Kidney capillary endothelial cell (primary cell): Measurements from ENCODE around the gene SMARCA4.
"Not testable (repeated sequence)": the region's sequence is repeated elsewhere in the genome, so short reads cannot be mapped to it uniquely, and the experiment has no call there.

Source experiments
- DNase-seq: peaks from one replicate; pipeline ENCODE4 v3.0.0-alpha.2; 2018; ENCODE audit warnings: low spot score

SMARCA4 gene

DNA sequence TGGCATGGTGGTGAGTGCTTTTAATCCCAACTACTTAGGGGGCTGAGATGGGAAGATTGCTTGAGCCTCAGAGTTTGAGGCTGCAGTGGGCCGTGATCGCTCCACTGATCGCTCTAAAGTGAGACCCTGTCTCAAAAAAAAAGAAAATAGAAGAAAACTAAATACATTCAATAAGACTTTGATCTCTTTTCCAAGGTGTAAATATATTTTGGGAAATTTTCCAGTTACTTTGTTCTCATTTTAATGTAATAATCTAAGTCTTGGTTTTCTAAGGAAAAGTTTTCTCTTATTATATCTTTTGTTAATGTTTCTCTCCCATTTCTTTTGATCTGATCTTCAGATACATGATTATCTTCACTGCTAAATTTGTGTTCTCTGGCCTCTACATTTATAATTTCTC is 138.0 kb downstream of the SMARCA4 start:
- DNase-seq: no peak

DNA sequence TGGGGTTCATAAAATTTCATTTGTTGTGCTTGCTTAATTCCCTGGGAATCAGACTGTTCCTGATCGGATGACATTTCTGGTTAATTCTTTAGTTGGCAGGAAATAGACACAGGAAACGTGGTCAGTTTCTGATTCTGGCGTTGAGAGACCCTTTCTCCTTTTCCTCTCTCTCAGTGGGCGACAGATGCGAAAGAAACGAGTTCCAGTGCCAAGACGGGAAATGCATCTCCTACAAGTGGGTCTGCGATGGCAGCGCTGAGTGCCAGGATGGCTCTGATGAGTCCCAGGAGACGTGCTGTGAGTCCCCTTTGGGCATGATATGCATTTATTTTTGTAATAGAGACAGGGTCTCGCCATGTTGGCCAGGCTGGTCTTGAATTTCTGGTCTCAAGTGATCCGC is 139.2 kb downstream of the SMARCA4 start:
- DNase-seq: no peak

DNA sequence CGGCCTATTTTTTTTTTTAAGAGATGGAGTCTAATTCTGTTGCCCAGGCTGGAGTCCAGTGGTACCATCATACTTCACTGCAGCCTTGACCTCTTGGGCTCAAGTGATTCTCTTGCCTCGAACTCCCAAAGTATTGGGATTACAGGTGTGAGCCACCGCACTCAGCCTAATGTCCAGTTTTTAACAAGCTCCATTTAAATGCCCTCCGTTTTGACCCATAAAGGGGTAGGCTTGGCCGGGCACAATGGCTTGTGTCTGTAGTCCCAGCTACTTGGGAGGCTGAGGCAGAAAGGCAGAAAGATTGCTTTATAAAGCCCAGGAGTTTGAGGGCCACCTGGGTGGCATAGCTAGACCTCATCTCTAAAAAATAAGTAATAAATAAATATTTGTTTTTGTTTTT is 140.2 kb downstream of the SMARCA4 start:
- no peak for DNase-seq

DNA sequence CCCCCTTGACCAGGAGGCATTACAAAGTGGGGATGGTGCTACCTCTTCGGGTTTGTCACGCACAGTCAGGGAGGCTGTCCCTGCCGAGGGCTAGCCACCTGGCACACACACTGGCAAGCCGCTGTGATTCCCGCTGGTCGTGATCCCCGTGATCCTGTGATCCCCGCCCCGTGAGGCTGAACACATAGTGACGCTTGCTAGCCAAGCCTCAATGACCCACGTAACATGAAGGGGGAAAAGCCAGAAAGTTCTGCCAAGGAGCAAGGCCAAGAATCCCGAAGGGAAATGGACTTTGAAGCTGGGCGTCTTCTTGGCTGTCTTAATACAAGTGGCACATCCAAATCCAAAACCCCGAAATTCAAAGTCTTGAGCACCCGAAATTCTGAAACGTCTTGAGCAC is 142.1 kb downstream of the SMARCA4 start:
- no peak for DNase-seq

DNA sequence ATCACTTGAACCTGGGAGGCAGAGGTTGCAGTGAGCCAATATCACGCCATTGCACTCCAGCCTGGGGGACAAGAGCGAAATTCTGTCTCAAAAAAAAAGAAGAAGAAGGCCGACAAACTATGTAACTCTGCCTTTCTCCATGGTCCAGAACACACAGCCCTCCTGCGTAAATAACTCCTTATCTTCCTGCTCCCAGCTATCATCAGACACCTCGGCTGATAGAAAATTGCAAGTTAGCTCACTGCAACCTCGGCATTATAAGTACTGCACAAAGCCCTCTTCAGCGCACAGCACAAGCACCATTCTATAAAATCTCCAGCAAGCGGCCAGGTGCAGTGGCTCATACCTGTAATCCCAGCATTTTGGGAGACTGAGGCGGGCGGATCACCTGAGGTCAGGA is 142.8 kb downstream of the SMARCA4 start:
- not testable (repeated sequence) for DNase-seq

DNA sequence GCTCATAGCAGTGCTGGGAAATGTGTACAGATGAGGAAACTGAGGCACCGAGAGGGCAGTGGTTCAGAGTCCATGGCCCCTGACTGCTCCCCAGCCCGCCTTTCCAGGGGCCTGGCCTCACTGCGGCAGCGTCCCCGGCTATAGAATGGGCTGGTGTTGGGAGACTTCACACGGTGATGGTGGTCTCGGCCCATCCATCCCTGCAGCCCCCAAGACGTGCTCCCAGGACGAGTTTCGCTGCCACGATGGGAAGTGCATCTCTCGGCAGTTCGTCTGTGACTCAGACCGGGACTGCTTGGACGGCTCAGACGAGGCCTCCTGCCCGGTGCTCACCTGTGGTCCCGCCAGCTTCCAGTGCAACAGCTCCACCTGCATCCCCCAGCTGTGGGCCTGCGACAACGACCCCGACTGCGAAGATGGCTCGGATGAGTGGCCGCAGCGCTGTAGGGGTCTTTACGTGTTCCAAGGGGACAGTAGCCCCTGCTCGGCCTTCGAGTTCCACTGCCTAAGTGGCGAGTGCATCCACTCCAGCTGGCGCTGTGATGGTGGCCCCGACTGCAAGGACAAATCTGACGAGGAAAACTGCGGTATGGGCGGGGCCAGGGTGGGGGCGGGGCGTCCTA is 144.3 kb downstream of the SMARCA4 start:
- DNase-seq: no peak

DNA sequence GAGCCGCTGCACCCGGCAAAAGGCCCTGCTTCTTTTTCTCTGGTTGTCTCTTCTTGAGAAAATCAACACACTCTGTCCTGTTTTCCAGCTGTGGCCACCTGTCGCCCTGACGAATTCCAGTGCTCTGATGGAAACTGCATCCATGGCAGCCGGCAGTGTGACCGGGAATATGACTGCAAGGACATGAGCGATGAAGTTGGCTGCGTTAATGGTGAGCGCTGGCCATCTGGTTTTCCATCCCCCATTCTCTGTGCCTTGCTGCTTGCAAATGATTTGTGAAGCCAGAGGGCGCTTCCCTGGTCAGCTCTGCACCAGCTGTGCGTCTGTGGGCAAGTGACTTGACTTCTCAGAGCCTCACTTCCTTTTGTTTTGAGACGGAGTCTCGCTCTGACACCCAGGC is 145.6 kb downstream of the SMARCA4 start:
- no peak for DNase-seq

DNA sequence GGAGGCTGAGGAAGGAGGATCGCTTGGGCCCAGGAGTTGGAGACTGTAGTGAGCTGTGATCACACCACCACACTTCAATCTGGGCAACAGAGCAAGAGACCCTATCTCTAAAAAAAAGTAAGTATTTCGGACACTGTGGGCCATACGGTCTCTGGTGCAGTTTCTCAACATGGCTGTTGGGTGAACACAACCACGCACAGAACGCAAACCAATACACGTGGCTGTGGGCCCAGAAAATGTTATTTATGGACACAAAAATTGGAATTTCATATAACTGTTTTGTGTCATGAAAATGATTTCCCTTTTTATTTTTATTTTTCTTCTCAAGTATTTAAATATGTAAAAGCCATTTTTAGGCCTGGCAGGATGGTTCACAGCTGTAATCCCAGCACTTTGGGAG is 147.9 kb downstream of the SMARCA4 start:
- no peak for DNase-seq

DNA sequence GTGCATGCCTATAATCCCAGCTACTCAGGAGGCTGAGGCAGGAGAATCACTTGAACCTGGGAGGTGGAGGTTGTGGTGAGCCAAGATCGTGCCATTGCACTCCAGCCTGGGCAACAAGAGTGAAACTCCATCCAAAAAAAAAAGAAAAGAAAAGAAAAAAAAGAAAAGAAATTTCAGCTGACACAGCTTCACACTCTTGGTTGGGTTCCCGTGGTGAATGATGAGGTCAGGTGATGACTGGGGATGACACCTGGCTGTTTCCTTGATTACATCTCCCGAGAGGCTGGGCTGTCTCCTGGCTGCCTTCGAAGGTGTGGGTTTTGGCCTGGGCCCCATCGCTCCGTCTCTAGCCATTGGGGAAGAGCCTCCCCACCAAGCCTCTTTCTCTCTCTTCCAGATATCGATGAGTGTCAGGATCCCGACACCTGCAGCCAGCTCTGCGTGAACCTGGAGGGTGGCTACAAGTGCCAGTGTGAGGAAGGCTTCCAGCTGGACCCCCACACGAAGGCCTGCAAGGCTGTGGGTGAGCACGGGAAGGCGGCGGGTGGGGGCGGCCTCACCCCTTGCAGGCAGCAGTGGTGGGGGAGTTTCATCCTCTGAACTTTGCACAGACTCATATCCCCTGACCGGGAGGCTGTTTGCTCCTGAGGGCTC is 150.4 kb downstream of the SMARCA4 start:
- DNase-seq: no peak

DNA sequence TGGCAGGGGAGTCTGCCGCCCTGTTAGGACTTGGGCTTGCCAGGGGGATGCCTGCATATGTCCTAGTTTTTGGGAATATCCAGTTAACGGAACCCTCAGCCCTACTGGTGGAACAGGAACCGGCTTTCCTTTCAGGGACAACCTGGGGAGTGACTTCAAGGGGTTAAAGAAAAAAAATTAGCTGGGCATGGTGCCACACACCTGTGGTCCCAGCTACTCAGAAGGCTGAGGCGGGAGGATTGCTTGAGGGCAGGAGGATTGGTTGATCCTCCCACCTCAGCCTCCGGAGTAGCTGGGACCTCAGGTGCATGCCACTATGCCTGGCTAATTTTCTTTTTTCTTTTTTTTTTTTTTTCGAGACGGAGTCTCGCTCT is 150.9 kb downstream of the SMARCA4 start:
- DNase-seq: no peak
